GM19035 (cell line): ENCODE measurements around the gene PLXNC1.

Source experiments
- ATAC-seq: cut with Tn5 transposase; IDR thresholded peaks from one replicate; pipeline ENCODE4 v1.9.1; 2021; ENCODE audit not compliant: unreplicated experiment

PLXNC1 gene

GRCh38 chr12:94147991-94148738 lies at the start of gene PLXNC1:
PLXNC1 (plus strand) TSS chr12:94148577; CDS start chr12:94148972, 395 bp downstream.
- peak; percentile 44 for ATAC-seq

GRCh38 chr12:94099191-94099590 lies 49.2 kb upstream of the PLXNC1 start:
- ATAC-seq = no peak

- ATAC-seq = no peak
These were observed 48.7 kb upstream of the PLXNC1 start for GRCh38 chr12:94099632-94100031.

- no peak for ATAC-seq
These were observed 48.2 kb upstream of the PLXNC1 start for GRCh38 chr12:94100211-94100627.

GRCh38 chr12:94100990-94101737 lies 47.2 kb upstream of the PLXNC1 start:
- peak; percentile 61 for ATAC-seq

- ATAC-seq = peak; percentile 93
These were observed 46.4 kb upstream of the PLXNC1 start for GRCh38 chr12:94101738-94102660.

GRCh38 chr12:94103986-94104385 lies 44.4 kb upstream of the PLXNC1 start:
- no peak for ATAC-seq

- no peak for ATAC-seq
These were observed 40.5 kb upstream of the PLXNC1 start for GRCh38 chr12:94107910-94108309.

GRCh38 chr12:94109160-94109559 lies 39.2 kb upstream of the PLXNC1 start:
- no peak for ATAC-seq

- no peak for ATAC-seq
These were observed 38.1 kb upstream of the PLXNC1 start for GRCh38 chr12:94110258-94110657.

GRCh38 chr12:94111302-94111701 lies 37.1 kb upstream of the PLXNC1 start:
- no peak for ATAC-seq

GRCh38 chr12:94112121-94112520 lies 36.3 kb upstream of the PLXNC1 start:
- no peak for ATAC-seq

GRCh38 chr12:94114166-94114565 lies 34.2 kb upstream of the PLXNC1 start:
- no peak for ATAC-seq

- ATAC-seq = no peak
These were observed 32.2 kb upstream of the PLXNC1 start for GRCh38 chr12:94116191-94116590.

GRCh38 chr12:94121886-94122285 lies 26.5 kb upstream of the PLXNC1 start:
- no peak for ATAC-seq

- no peak for ATAC-seq
These were observed 25.8 kb upstream of the PLXNC1 start for GRCh38 chr12:94122591-94122990.

- no peak for ATAC-seq
These were observed 25.2 kb upstream of the PLXNC1 start for GRCh38 chr12:94123127-94123526.

GRCh38 chr12:94126067-94126466 lies 22.3 kb upstream of the PLXNC1 start:
- ATAC-seq = no peak

- ATAC-seq = no peak
These were observed 20.9 kb upstream of the PLXNC1 start for GRCh38 chr12:94127239-94128131.

- ATAC-seq = no peak
These were observed 20.1 kb upstream of the PLXNC1 start for GRCh38 chr12:94128280-94128679.
